Gastroesophageal sphincter (tissue), 3 donors: ENCODE results near the gene DYNC1LI1.

Source experiments
- POLR2A ChIP-seq, 2 donors: fragments of 450-650 bp; IDR thresholded peaks; one replicate each; pipeline ENCODE4 v1.6.1; 2017; ENCODE audit warnings: antibody characterized with exemption in 2 of 2, mild to moderate bottlenecking in 2 of 2, moderate library complexity in 1 of 2
- TF ChIP-seq, protein P1 (sequence below), 4 experiments: fragments of 200-600 bp in 2 of 4; fragments of 450-650 bp in 2 of 4; sonication (generic) in 1 of 4; IDR thresholded peaks; one replicate each; pipeline ENCODE4 v1.5.1; 2017 to 2019; ENCODE audit warnings: antibody characterized with exemption in 4 of 4, mild to moderate bottlenecking in 2 of 4, moderate library complexity in 2 of 4

DNA sequence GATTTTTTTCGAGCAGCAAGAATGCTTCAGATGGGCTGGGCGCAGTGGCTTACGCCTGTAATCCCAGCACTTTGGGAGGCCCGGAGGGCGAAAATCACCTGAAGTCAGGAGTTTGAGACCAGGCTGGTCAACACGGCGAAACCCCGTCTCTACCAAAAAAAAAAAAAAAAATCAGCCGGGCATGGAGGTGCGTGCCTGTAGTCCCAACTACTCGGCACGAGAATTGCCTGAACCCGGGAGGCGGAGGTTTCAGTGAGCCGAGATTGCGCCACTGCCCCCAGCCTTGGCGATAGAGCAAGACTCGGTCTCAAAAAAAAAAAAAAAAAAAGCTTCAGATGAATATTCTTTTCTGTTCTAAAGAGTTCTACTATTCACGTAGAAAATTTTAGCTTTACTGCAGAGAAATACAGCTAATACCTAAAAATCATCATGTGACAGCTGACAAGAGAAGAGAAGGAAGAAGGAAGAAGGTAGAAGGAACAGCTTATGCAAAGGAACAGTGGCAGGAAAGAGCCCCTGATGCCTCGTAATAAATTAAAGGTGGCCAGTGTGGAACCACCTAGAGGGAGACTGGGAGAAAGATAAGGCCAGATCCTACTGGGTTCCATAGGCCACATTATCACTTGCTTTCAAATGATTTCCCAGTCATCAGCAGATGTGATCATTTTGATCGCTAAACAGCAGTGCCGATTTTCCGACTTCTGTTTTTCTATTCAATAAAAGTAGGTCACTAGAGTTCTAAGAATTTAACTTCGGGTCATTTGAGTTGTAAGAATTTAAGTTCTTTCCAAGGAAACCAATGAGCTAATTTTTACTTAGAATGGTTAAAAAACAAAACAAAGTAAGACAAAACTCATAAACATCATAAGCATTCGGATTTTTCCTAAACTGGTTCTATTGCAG lies 69.5 kb downstream of the DYNC1LI1 start:
- no peak for TF ChIP-seq POLR2A (IDR thresholded peaks at IDR 0.05)
- TF ChIP-seq, protein P1, sequence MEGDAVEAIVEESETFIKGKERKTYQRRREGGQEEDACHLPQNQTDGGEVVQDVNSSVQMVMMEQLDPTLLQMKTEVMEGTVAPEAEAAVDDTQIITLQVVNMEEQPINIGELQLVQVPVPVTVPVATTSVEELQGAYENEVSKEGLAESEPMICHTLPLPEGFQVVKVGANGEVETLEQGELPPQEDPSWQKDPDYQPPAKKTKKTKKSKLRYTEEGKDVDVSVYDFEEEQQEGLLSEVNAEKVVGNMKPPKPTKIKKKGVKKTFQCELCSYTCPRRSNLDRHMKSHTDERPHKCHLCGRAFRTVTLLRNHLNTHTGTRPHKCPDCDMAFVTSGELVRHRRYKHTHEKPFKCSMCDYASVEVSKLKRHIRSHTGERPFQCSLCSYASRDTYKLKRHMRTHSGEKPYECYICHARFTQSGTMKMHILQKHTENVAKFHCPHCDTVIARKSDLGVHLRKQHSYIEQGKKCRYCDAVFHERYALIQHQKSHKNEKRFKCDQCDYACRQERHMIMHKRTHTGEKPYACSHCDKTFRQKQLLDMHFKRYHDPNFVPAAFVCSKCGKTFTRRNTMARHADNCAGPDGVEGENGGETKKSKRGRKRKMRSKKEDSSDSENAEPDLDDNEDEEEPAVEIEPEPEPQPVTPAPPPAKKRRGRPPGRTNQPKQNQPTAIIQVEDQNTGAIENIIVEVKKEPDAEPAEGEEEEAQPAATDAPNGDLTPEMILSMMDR (IDR thresholded peaks at IDR 0.05), result no peak
